Measurements from ENCODE around the gene TAB2. TPM values are rescaled to one million over a fixed set of nuclear protein-coding genes. Genes with fewer than 3 reads are reported as not detected.
"Not testable (repeated sequence)": the region's sequence is repeated elsewhere in the genome, so short reads cannot be mapped to it uniquely, and the experiment has no call there.

The TAB2 gene
- total RNA-seq, 1 experiment from 2014 or later, result 52.0 TPM

DNA sequence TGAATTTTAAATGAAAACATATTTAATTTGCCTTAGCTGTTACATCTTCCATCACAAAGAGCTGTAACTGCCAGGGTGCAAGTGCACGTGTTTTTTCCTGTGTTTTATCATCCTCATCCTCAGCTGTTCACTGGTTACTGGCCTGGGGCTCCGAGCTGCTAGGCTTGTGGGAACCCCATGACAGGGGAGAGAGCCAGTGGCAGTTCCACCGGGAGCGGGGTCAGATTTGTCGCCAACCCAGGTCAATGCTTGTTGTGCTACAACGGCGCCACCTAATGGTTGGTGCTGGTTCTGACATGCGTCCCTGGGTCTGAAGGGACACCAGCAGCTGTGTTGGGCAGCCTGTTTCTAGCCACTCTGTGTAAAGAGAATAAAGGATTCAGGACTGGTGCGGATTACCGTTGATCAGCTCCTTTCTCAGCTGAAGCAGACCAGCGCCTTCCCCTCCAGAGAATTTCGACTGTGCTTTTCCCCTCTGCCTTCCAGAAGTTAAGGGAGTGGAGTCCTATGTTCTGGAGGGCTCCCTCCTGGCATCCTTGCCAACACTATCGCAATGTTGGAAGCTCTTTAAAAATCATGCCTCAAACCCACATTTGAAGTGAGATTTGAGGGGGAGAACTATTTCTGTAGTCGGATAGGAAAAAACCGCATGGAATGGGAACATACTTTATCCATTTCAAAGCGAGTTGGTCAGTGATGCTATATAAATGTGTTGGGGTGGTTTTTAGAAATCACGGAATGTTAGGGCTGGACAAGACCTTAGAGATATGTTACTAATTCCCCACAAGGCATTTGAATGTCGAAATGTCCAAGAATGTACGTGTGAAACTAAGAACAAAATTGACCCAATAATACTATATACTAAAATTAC lies 114.6 kb downstream of the TAB2 start:
- in situ Hi-C loops (cut with HindIII; ENCODE audit: low sequenced_read_pairs), result no loop called here
- peak; percentile 83 for DNase-seq (ENCODE audit: low spot score)

DNA sequence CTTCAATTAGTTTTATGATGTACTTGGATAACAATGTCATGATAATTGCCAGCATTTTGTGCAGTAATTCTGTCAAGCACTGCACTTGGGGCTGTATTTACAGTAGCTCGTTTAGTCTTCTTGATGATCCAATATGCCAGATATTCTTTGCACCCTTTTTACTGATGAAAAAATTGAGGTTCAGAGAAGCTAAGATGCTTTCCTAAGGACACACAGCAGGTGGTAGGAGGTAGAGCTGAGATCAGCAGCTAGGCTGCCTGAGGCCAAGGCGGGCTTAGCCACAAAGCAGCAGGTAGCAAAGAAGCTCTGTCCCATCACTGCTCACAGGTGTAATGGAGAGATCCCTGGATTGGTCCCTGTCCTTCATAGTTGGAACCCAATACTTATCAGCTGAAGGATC lies 115.9 kb downstream of the TAB2 start:
- in situ Hi-C loops (cut with HindIII; ENCODE audit: low sequenced_read_pairs), result no loop called here
- DNase-seq (ENCODE audit: low spot score), result no peak

DNA sequence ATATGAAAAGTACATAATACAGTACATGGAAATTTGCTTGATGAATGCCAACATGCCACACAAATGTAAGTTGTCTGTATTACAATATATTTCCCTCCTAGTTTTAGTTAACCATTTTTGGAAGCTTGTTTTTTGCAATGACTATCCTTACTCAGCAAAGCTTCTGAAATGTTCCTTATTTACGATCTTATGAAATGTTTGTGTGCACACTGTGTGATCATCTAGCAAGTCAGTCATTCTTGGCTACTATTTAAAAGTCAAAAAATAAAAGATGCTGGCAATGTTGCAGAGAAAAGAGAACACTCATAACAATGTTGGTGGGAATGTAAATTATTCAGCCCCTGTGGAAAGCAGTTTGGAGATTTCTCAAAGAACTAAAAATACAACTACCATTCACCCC lies 116.4 kb downstream of the TAB2 start:
- no peak for DNase-seq (ENCODE audit: low spot score)
- in situ Hi-C loops (cut with HindIII; ENCODE audit: low sequenced_read_pairs), result no loop called here

DNA sequence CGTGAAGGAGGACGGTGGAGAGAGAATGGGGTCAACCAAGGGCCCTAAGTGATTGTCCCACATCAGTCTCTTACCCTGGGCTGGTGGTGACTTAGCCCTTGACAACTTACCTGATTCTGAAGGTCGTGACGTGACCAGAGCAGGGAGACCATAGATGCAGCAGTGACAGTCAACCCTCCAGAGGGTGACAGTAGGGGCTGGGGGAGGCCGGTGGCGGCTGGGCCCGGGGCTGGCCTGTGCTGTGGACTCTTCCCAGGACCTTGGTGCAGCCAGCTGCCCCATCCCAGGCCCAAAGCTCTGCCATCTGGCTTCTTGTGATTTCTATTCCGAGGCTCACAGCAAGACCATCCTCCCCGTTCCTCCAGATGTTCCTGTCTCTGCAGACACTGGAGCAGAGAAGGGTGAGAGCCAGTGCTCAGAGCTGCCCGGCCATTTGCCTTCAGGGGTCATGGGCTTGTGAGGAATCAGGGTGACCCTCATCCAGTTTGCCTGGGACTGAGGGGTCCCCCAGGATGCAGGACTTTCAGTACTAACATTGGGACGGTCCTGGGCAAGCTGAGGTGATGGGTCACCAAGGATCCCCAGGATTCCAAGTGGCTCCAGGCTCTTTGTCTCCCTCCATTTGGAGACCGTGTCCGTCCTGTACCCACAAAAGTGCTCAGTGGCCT lies 118.5 kb downstream of the TAB2 start:
- in situ Hi-C loops (cut with HindIII; ENCODE audit: low sequenced_read_pairs), result no loop called here

DNA sequence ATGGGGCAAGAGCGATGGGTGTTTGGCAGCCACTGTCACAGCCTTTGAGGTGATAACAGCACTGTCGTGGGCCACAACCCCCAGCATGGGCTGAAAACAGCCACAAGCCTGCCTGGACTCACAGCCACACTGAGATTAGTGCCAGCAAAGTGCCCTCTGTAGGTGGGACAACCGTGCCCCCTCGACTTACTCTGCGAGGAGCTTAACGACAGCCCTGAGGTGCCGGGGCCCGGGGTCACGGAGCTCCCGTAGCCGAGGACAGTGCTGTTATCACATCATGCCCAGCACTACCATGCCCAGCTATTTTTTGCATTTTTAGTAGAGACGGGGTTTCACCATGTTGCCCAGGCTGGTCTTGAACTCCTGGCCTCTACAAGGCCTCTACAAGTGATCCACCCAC lies 119.1 kb downstream of the TAB2 start:
- in situ Hi-C loops (cut with HindIII; ENCODE audit: low sequenced_read_pairs), result no loop called here
- DNase-seq (ENCODE audit: low spot score), result no peak

More for the DNA sequence above, 118.5 kb downstream of the TAB2 start:
- DNase-seq (ENCODE audit: low spot score), result no peak

DNA sequence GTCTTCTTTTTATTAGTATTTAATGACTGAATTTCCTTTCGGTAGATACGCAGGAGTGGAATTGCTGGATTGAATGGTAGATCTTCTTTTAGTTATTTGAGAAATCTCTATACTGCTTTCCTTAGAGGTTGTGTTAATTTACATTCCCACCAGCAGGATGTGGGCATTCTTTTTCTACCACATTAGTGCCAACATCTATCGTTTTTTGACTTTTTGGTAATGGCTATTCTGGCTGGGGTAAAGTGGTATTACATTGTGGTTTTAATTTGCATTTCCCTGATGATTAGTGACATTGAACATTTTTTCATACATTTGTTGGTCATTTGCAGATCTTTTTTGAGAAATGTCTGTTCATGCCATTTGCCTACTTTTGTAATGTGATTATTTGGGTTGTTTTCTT lies 119.7 kb downstream of the TAB2 start:
- in situ Hi-C loops (cut with HindIII; ENCODE audit: low sequenced_read_pairs), result no loop called here
- no peak for DNase-seq (ENCODE audit: low spot score)

DNA sequence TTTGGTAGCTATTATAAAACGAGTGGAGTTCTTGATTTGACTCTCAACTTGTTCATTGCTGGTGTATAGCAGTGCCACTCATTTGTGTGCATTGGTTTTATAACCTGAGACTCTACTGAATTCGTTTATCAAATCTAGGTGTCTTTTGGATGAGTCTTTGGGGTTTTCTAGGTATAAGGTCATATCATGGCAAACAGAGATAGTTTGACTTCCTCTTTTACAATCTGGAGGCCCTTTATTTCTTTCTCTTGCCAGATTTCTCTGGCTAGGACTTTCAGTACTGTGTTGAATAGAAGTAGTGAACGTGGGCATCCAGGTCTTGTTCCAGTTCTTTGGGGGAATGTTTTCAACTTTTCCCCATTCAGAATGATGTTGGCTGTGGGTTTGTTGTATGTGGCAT lies 121.3 kb downstream of the TAB2 start:
- DNase-seq (ENCODE audit: low spot score), result no peak
- in situ Hi-C loops (cut with HindIII; ENCODE audit: low sequenced_read_pairs), result no loop called here

DNA sequence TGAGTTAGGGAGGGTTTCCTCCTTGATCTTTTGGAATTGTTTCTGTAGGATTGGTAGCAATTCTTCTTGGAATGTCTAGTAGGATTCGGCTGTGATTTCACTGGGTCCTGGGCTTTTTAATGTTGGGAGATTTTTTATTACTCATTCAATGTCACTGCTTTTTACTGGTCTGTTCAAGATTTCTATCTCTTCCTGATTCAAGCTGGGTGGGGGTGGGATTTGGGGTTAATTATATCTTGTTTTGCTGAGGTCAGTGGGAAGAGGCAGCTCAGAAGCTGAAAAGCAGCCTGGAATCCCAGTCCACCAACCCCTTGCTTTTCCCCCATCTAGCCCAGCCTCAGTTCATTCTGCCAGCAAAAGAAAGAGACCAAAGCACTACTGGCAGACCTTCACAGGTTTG lies 122.1 kb downstream of the TAB2 start:
- no peak for DNase-seq (ENCODE audit: low spot score)
- in situ Hi-C loops (cut with HindIII; ENCODE audit: low sequenced_read_pairs), result no loop called here

DNA sequence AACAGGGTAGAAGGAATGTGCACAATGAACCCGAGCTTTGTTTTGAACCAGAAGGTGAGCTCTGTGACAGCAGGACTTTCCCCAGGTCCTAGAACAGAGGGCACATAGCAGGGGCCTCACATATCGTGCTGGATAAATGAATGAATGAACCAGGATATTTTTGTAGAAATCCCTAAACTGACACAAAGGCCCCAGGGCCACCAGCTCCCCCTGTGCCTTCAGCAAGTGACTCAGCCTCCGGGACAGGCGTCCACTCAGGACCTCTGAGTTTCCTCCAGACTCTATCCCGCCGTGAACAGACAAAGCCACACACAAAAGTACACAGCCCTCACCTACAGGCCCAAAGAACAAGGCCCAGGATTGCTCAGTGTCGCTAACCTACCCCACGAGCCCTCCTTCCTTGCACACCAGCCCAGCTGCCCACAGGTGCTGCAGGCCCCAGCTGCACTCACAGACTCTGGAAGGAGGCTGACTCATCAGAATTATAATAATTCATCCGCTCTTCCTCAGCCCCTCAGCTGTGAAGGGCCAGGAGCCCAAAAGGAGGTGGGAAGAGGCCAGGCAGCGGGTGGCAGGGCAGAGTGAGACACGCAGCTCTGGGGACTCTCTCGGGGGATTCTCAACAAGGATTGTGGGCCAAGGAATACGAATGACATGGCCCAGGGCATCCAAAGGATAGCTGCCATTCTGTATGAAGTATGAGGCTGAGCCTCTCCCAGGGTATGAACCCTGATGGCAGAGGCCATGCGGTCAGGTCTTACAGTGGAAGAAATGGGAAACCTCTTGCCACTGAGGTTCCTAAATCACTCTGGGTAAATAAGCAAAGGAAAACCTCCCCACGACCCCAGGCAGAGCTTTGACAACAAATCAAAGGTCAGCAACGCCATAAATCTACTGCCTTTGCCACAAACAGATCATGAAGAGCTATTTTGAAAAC lies 123.5 kb downstream of the TAB2 start:
- in situ Hi-C loops (cut with HindIII; ENCODE audit: low sequenced_read_pairs), result no loop called here

DNA sequence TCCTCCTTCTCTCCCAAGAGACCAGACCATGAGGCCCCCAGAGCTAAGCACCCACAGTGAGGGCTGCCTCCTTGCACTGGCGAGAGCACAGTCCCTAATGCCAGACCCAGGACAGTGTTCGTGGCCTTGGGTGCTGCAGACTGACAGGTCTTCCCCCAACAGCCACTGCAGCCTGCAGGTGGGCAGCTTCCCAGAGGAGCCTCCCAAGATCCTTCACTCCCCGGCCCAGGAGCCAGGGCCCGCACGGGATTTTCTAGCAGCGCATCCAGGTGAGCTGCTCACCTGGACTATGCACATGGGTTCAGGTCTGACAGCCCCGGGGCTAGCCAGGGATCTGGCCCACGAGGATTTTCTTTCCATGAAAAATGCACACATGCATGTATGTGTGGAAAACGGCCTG lies 124.2 kb downstream of the TAB2 start:
- in situ Hi-C loops (cut with HindIII; ENCODE audit: low sequenced_read_pairs), result no loop called here
- no peak for DNase-seq (ENCODE audit: low spot score)

More for the DNA sequence above, 123.5 kb downstream of the TAB2 start:
- DNase-seq (ENCODE audit: low spot score), result no peak

DNA sequence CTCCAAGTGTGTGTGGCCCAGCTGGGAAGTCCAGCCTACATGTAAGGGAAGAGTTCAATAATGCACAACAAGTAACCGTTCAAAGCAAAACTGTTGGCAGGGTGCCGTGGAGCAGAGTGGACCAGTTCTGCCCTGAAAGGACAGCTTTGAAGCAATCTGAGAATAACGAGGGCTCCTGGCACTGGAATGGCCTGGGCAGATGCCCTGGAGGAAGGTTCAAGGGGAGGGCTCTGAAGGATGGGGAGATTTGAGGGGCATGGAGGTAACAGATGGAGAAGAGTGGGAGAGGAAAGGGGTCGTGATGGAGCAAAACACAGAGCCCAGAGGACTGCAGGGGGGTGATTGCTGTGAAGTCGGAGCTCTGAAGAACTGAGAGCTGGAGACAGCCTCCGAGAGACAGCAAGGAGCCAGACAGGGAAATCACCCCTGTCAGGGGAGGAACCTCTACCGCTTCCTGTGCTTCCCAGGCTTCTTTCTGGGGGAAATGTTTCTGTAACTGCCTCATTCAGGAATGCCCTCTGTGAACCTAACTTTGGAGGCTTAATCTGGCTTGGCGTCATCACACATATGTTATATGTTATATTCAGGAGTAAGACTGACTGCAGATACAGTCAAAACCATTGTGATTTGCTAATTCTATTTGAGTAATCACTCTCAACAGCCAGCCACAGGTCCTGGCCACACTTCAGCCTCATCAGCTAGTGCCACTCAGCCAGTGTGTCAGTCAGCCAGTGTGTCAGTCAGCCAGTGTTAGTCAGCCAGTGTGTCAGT lies 126.1 kb downstream of the TAB2 start:
- in situ Hi-C loops (cut with HindIII; ENCODE audit: low sequenced_read_pairs), result no loop called here
- no peak for DNase-seq (ENCODE audit: low spot score)

DNA sequence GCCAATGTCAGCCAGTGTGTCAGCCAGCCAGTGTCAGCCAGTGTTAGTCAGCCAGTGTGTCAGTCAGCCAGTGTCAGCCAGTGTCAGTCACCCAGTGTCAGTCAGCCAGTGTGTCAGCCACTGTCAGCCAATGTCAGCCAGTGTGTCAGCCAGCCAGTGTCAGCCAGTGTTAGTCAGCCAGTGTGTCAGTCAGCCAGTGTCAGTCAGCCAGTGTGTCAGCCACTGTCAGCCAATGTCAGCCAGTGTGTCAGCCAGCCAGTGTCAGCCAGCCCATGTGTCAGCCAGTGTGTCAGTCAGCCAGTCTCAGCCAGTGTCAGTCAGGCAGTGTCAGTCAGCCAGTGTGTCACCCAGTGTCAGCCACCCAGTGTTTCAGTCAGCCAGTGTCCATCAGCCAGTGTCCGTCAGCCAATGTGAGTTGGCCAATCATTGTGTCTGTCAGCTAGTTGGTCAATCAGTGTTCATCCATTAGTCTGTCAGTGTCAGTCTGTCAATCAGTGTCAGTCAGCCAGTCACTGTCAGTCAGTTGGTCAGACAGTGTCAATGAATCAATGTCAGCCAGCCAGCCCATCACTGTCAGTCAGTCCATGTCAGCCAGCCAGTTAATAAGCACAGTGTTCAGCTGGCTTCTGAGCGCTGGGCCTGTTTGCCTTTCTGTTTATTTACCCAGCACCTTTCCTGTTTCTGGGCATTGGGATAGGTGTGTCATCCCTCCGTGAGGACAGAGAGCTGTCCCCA lies 127.0 kb downstream of the TAB2 start:
- in situ Hi-C loops (cut with HindIII; ENCODE audit: low sequenced_read_pairs), result not testable (repeated sequence)

DNA sequence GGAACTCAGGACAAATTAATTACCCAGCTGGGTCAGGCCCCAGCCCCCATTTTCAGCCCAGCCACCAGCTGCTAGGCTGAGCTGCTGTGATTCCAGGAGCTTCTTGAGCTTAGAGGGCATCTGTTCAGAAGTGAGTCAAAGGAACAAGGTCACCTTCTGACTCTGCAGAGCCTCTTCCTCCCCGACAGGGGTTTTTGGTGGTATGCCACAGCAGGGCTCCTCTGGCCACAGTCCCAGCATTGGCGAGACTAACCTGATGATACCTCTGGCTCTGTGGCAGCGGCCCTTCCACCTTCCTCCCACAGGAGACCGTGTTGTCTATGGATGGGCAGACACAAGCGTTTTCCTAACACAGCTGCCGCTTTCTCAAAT lies 127.6 kb downstream of the TAB2 start:
- no peak for DNase-seq (ENCODE audit: low spot score)
- in situ Hi-C loops (cut with HindIII; ENCODE audit: low sequenced_read_pairs), result no loop called here

More for the DNA sequence above, 127.0 kb downstream of the TAB2 start:
- DNase-seq (ENCODE audit: low spot score), result not testable (repeated sequence)

DNA sequence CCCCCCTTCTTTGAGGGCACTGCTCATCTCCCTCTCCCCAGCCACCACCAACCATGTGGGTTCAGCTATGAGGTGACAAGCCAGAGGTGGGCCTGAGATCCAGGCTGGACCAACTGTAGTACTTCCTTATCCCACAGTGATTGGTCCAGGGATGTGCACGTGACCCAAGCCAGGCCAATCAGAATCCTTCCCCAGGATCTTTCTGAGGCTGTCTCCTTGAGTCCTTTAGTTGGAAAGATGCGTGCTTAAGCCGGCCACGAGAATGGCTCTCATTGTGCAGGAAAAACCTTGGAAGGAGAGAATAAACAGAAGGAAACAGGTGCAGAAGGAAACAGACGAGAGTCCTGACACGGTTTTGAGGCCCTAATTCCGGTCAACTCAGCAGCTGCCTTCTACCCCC lies 128.1 kb downstream of the TAB2 start:
- DNase-seq (ENCODE audit: low spot score), result no peak
- in situ Hi-C loops (cut with HindIII; ENCODE audit: low sequenced_read_pairs), result no loop called here

DNA sequence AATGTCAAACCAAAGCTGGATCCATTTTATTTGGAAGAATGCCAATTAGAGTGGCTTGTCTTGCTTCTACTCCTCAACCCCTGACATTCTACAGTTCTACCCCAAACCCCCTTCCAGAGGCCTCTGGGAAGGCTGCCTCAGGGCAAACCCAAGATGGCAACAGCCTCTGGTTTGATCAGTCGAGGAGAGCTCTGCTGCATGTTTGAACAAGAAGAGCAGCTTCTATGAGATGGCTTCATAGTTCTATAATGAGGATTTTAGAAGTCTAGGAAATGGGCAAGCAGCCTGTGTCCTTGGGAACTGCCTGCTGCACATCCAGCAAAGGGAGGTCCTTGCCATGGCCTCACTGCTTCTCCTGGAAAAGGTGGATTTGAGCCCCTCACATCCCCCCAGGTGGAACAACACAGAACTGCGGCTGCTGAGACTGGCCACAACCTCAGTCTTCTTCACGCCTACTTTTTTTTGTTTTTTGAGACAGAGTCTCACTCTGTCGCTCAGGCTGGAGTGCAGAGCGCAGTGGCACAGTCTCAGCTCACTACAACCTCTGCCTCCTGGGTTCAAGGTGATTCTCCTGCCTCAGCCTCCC lies 129.4 kb downstream of the TAB2 start:
- DNase-seq (ENCODE audit: low spot score), result no peak
- in situ Hi-C loops (cut with HindIII; ENCODE audit: low sequenced_read_pairs), result no loop called here

DNA sequence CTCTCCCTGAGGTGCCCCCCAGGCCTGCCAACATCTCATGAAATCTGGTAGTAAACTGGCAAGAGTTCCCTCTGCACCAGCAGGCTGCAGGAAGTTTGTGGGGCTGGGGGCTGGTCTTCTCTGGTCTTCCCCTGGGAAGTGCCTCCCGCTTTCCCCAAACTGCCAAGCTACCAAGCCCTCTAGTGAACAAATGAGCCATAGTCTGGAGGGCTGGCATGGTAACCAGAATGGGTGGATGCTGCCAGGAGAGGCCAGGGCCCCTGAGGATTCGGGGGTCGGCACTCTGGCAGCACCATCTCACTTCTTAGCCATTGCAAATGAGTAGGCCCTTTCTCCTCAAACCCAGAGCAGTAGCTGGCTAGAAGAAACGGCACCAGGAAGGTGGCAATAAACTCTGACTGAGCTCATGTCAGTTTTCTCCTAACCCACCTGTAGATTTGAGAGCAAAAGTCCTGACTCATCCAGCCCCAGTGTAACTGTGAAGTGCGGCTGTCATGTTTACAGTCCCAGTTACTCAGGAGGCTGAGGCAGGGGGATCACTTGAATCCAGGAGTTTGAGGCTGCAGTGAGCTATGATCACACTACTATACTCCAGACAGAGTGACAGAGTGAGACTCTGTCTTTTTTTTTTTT lies 131.4 kb downstream of the TAB2 start:
- in situ Hi-C loops (cut with HindIII; ENCODE audit: low sequenced_read_pairs), result no loop called here
- DNase-seq (ENCODE audit: low spot score), result no peak

DNA sequence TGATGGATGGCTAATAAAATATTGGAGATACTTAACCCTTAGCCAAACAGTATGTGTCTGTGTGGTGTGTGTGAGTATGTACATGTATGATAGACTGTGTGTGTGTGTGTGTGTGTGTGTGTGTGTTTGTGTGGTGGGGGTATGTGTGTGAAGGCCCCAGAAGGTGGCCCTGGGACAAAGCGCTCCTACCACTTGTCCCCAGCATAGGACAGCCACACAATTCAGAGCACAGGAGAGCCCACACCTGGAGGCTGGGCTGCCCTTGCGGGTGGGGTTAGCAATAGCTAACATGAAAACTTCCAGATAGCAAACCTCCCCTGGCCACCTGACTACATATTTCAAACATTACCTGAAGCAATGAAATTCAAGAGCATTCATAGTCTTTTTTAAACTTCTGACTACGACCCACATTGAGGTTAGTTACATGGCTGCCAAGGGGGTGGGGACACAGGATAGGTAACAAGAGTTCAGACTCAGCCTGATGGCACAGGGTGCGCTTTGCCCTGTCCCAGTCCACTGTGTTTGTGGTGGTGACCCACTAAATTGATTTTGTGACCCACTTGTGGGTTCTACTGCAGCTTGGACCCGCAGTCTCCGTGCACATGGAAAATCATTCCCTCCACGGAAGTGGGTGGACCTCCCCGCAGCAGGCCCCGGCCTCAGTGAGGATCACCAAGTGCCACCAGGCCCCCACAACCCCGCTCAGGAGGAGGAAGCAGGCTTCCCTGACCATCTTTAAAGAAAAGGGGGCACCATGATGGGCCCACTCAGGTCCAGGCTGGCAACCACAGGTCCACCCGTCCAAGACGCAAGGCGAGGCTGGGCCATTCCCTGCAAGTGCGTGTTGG lies 132.5 kb downstream of the TAB2 start:
- in situ Hi-C loops (cut with HindIII; ENCODE audit: low sequenced_read_pairs), result no loop called here
- no peak for DNase-seq (ENCODE audit: low spot score)

Data from G401 (cell line).